Type B pancreatic cell (in vitro differentiated cells): ENCODE measurements around the gene CDO1. TPM values are rescaled to one million over a fixed set of nuclear protein-coding genes. Genes with fewer than 3 reads are reported as not detected.
"Not testable (repeated sequence)": the region's sequence is repeated elsewhere in the genome, so short reads cannot be mapped to it uniquely, and the experiment has no call there.

ENCODE experiments used
- DNase-seq: peaks from one replicate; pipeline ENCODE4 v3.0.0; 2021; ENCODE audit warnings: mixed read lengths; ENCODE audit not compliant: unreplicated experiment; ENCODE audit errors: extremely low spot score
- H3K27ac Mint-ChIP-seq: 2 replicates; pipeline ENCODE4 v1.8.0; 2021; ENCODE audit warnings: mild to moderate bottlenecking, mixed read lengths
- H3K27me3 Mint-ChIP-seq: 2 replicates; pipeline ENCODE4 v1.8.0; 2021; ENCODE audit warnings: mixed read lengths
- H3K36me3 Mint-ChIP-seq: 2 replicates; pipeline ENCODE4 v1.8.0; 2021; ENCODE audit warnings: mixed read lengths
- H3K4me1 Mint-ChIP-seq: one replicate; pipeline ENCODE4 v1.8.0; 2021; ENCODE audit warnings: mixed read lengths; ENCODE audit not compliant: unreplicated experiment
- H3K4me3 Mint-ChIP-seq: 2 replicates; pipeline ENCODE4 v1.8.0; 2021; ENCODE audit warnings: mild to moderate bottlenecking, mixed read lengths
- H3K9me3 Mint-ChIP-seq: 2 replicates; pipeline ENCODE4 v1.8.0; 2021; ENCODE audit warnings: mixed read lengths
- total RNA-seq: library from RNA; stranded (reverse); gene quantifications from 2 replicates; pipeline ENCODE4 v1.2.1, GENCODE V29; 2021; ENCODE audit warnings: low replicate concordance
- TF ChIP-seq, protein P1 (sequence below): fragments of 200-600 bp; sonication (generic); conservative IDR thresholded peaks from 2 replicates; pipeline ENCODE4 v1.5.0; 2021; ENCODE audit warnings: antibody characterized with exemption, mild to moderate bottlenecking

CDO1 gene
- total RNA-seq, 1 donor from 2014 or later, result 27.9 TPM

DNA sequence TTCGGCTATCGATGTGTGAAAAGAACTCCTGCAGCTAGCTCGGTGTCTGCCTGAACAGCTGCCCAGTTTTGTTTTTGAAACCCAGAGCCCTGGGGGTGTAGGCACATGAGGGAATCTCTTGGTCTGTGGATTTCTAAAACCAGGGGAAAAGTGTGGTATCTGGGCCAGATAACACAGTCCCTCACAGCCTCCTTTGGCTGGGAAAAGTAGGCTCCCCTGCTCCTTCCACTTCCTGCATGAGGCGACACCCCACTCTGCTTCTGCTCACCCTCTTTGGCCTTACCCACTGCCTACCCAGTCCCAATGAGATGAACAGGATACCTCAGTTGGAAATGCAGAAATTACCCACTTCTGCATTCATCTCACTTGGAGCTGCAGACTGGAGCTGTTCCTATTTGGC is 9.5 kb upstream of the CDO1 start:
- Mint-ChIP-seq H3K27ac (no peak overlapping the region), H3K9me3 (peaks cover 7% of the 10 kb centered on the region), H3K4me3 (no peak overlapping the region), H3K4me1 (peaks cover under 1% of the 10 kb centered on the region), H3K27me3 (no peaks in the 10 kb centered on the region), H3K36me3 (peaks cover 15% of the 10 kb centered on the region)
- TF ChIP-seq, protein P1, sequence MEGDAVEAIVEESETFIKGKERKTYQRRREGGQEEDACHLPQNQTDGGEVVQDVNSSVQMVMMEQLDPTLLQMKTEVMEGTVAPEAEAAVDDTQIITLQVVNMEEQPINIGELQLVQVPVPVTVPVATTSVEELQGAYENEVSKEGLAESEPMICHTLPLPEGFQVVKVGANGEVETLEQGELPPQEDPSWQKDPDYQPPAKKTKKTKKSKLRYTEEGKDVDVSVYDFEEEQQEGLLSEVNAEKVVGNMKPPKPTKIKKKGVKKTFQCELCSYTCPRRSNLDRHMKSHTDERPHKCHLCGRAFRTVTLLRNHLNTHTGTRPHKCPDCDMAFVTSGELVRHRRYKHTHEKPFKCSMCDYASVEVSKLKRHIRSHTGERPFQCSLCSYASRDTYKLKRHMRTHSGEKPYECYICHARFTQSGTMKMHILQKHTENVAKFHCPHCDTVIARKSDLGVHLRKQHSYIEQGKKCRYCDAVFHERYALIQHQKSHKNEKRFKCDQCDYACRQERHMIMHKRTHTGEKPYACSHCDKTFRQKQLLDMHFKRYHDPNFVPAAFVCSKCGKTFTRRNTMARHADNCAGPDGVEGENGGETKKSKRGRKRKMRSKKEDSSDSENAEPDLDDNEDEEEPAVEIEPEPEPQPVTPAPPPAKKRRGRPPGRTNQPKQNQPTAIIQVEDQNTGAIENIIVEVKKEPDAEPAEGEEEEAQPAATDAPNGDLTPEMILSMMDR, result no peak
- no peak for DNase-seq

DNA sequence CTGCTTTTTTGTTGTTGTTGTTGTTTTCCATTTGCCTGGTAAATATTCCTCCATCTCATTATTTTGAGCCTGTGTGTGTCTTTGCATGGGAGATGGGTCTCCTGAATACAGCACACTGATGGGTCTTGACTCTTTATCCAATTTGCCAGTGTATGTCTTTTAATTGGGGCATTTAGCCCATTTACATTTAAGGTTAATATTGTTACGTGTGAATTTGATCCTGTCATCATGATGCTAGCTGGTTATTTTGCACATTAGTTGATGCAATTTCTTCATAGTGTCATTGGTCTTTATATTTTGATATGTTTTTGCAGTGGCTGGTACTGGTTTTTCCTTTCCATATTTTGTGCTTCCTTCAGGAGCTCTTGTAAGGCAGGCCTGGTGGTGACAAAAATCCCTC is 8.5 kb upstream of the CDO1 start:
- not testable (repeated sequence) for H3K4me3 Mint-ChIP-seq, H3K4me1 Mint-ChIP-seq, DNase-seq, H3K9me3 Mint-ChIP-seq, H3K27ac Mint-ChIP-seq, H3K27me3 Mint-ChIP-seq
- peaks cover 14% of the 10 kb centered on the region for H3K36me3 Mint-ChIP-seq

DNA sequence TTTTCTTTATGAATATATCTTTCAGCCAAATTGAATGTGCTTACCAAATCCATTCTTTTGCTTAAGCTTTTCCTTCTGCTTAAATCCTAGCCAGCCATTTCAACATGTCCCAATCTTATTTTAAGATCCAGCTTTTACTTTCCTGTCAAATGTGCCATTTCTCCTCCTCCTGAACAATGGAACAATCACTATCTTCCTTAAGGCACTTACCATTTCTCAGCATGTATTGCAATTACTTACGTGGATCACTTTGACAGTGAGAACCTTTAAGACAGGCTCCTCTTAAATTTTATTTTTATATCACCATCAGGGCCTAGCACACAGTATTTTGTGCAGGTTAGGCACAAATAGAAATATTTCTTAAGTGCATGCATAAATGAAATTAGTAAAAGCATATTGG is 4.4 kb upstream of the CDO1 start:
- TF ChIP-seq, protein P1, result no peak

DNA sequence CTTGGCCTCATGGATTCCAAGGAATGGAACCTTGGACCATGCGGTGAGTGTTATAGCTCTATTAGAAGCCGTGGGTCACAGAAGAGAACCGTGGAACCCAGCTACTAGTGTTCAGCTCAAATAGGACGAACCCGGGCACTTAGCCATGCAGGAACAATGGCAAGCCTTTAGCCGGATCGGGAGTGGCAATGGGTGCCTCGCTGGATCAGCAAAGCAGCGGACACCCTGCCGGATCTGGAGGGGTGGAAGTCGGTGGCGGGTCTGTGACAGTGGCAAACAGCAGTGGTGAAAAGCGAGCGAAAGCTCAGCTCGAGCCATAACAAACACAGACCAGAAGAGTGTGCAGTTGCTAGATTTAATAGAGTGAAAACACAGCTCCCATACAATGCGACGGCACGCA is 2.4 kb upstream of the CDO1 start:
- Mint-ChIP-seq H3K36me3 (peaks cover 9% of the 10 kb centered on the region), H3K4me3 (no peak overlapping the region), H3K27ac (no peak overlapping the region), H3K4me1 (peaks cover 18% of the 10 kb centered on the region), H3K27me3 (peaks cover 37% of the 10 kb centered on the region), H3K9me3 (no peaks in the 10 kb centered on the region)
- no peak for DNase-seq
- TF ChIP-seq, protein P1, result no peak

More for the DNA sequence above, 4.4 kb upstream of the CDO1 start:
- H3K4me1 Mint-ChIP-seq, result no peaks in the 10 kb centered on the region
- H3K27ac Mint-ChIP-seq, result no peak overlapping the region
- H3K4me3 Mint-ChIP-seq, result no peak overlapping the region
- peaks cover 18% of the 10 kb centered on the region for H3K27me3 Mint-ChIP-seq
- H3K36me3 Mint-ChIP-seq, result no peaks in the 10 kb centered on the region
- no peak for DNase-seq
- no peaks in the 10 kb centered on the region for H3K9me3 Mint-ChIP-seq

DNA sequence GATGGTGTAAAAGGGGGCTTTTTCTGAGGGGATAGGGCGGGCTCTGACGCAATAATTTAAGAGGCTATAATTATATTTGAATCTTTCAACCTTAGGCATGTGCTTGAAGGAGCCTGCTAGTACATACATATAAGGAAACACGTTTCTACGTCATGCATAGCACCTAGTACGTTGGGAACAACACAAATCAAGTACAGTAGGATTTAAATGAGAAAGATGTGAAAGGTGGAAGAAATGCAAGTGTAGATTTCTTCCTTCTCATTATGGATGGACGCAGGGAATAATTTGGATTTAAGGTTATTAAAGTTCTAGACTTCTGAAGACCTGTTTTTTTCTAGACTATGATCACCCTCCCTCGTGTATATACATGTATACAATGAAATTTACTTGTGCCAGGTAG is 927 bp upstream of the CDO1 start:
- Mint-ChIP-seq H3K4me3 (peak overlapping the region; percentile 66), H3K27me3 (peaks cover 41% of the 10 kb centered on the region)

DNA sequence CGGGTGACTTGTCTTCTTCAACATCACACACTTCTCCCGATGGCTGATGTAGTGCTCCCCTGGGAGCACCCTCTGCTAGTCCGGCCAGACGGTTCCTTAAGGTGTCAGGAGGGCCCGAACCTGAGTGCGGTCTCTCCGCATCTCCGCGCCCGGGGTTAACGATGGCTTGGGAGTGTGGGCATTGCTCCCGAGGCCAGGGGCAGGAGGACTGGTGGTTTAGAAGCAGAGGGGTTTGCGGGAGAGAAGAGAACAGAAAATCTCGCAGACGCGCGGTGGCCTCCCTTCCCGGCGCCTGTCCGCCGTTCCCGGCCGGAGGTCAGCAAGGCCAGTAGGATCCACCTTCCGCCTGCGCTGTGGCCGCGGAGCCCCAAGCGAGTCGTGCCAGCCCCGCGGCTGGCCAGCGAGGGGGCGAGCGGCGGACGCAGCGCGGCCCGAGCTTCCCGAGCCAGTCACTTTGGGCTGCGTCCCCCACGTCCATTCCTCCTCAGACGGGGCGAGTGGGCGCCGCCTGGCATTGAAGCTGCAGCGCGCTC is 700 bp downstream of the CDO1 start:
- Mint-ChIP-seq H3K27me3 (peaks cover 41% of the 10 kb centered on the region), H3K27ac (no peak overlapping the region), H3K4me1 (peaks cover 19% of the 10 kb centered on the region), H3K4me3 (peak overlapping the region; percentile 96), H3K9me3 (no peaks in the 10 kb centered on the region), H3K36me3 (peaks cover 15% of the 10 kb centered on the region)
- TF ChIP-seq, protein P1, result peak; percentile 40
- no peak for DNase-seq

More for the DNA sequence above, 927 bp upstream of the CDO1 start:
- Mint-ChIP-seq H3K36me3 (peaks cover 15% of the 10 kb centered on the region), H3K9me3 (no peaks in the 10 kb centered on the region), H3K4me1 (peaks cover 19% of the 10 kb centered on the region), H3K27ac (no peak overlapping the region)
- TF ChIP-seq, protein P1, result no peak
- no peak for DNase-seq
